Esophagus muscularis mucosa (tissue), 4 donors: ENCODE results near the gene EHBP1.

ENCODE experiments used
- EP300 ChIP-seq: sonication (generic); formaldehyde crosslinking; IDR thresholded peaks from one replicate; pipeline ENCODE4 v1.6.1; 2017; ENCODE audit warnings: antibody characterized with exemption
- POLR2AphosphoS5 ChIP-seq, 2 donors: sonication (generic); formaldehyde crosslinking; IDR thresholded peaks; one replicate each; pipeline ENCODE4 v1.6.1; 2017; ENCODE audit warnings: antibody characterized with exemption in 2 of 2
- TF ChIP-seq, protein P1 (sequence below), 3 experiments: fragments of 200-600 bp in 2 of 3; fragments of 450-650 bp in 1 of 3; sonication (generic) in 2 of 3; IDR thresholded peaks; one replicate each; pipeline ENCODE4 v1.5.1; 2017 to 2019; ENCODE audit warnings: antibody characterized with exemption in 3 of 3, mild to moderate bottlenecking in 2 of 3, moderate library complexity in 1 of 3

DNA sequence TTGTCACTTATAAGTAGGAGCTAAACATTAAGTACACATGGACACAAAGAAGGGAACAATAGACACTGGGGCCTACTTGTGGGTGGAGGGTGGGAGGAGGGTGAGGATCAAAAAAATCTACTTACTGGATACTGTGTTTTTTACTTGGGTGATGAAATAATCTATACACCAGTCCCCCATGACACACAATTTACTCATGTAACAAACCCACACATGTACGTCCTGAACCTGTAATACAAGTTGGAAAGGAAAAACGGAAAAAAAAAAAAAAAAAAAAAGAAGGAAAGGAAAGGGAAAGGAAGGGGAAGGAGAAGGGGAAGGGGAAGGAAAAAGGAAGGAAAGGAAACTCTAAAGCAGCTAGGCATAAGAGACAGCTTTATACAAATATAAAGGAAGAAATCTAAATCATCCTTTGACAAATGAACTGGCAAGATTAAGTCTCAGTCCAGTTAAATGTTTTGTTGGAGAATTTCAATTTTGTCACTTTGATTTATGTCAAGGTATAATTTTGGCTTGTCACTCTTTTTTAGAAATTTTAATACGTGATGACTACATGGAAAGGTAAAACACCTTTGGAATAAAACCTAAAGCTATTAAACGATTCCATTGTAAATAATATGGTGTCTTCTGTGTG is 175.8 kb downstream of the EHBP1 start:
- TF ChIP-seq, protein P1, sequence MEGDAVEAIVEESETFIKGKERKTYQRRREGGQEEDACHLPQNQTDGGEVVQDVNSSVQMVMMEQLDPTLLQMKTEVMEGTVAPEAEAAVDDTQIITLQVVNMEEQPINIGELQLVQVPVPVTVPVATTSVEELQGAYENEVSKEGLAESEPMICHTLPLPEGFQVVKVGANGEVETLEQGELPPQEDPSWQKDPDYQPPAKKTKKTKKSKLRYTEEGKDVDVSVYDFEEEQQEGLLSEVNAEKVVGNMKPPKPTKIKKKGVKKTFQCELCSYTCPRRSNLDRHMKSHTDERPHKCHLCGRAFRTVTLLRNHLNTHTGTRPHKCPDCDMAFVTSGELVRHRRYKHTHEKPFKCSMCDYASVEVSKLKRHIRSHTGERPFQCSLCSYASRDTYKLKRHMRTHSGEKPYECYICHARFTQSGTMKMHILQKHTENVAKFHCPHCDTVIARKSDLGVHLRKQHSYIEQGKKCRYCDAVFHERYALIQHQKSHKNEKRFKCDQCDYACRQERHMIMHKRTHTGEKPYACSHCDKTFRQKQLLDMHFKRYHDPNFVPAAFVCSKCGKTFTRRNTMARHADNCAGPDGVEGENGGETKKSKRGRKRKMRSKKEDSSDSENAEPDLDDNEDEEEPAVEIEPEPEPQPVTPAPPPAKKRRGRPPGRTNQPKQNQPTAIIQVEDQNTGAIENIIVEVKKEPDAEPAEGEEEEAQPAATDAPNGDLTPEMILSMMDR (IDR thresholded peaks at IDR 0.05) = no peak
- no peak for TF ChIP-seq EP300
- no peak for TF ChIP-seq POLR2AphosphoS5 (IDR thresholded peaks at IDR 0.05)
